GM13976 (cell line): ENCODE measurements around the gene CGB1.

Experiments used
- DNase-seq: peaks from one replicate; pipeline ENCODE4 v3.0.0; 2012; ENCODE audit warnings: low spot score
- in situ Hi-C: fragments of 300-500 bp; cut with MboI; formaldehyde crosslinking; loops from one replicate; pipeline ENCODE4 v1.12.0; 2022; ENCODE audit warnings: low sequenced_read_pairs, mixed read lengths, inconsistent platforms; ENCODE audit not compliant: unreplicated experiment
- TF ChIP-seq, protein P1 (sequence below): IDR thresholded peaks from 2 replicates; pipeline ENCODE4 v1.5.1; 2012; ENCODE audit warnings: borderline replicate concordance, mild to moderate bottlenecking; ENCODE audit not compliant: insufficient read depth; ENCODE audit errors: extremely low read depth, missing control alignments, control extremely low read depth

Gene CGB1

DNA sequence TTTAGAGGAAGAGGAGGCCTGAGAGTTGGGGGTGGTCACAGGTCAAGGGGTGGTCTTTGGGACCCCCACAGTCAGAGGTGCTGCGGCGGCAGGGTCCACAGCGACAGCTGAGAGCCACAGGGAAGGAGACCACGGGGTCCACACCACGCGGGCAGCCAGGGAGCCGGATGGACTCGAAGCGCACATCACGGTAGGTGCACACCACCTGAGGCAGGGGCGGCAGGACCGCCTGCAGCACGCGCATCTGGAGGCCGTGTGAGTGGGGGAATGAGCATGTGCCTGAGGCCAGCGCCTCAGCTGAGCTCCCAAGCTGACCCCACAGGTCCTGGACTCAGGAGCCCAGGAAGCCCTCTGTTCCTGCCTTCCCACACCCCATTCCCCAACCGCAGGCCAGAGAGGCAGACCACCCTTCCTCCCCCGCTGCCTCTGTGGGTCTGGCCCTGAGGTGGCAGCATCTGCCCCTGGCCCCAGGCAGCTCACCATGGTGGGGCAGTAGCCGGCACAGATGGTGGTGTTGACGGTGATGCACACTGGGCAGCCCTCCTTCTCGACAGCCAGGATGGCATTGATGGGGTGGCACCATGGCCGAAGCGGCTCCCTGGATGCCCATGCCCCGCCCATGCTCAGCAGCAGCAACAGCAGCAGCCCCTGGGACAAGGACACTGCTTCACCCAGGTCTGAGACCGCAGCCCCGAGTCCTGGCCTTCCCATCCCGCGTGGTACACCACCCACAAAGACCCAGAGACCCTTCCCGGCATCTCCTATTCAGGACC is 20.4 kb downstream of the CGB1 start:
- TF ChIP-seq, protein P1, sequence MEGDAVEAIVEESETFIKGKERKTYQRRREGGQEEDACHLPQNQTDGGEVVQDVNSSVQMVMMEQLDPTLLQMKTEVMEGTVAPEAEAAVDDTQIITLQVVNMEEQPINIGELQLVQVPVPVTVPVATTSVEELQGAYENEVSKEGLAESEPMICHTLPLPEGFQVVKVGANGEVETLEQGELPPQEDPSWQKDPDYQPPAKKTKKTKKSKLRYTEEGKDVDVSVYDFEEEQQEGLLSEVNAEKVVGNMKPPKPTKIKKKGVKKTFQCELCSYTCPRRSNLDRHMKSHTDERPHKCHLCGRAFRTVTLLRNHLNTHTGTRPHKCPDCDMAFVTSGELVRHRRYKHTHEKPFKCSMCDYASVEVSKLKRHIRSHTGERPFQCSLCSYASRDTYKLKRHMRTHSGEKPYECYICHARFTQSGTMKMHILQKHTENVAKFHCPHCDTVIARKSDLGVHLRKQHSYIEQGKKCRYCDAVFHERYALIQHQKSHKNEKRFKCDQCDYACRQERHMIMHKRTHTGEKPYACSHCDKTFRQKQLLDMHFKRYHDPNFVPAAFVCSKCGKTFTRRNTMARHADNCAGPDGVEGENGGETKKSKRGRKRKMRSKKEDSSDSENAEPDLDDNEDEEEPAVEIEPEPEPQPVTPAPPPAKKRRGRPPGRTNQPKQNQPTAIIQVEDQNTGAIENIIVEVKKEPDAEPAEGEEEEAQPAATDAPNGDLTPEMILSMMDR = no peak
- no peak for DNase-seq
- in situ Hi-C loops = no loop called here

DNA sequence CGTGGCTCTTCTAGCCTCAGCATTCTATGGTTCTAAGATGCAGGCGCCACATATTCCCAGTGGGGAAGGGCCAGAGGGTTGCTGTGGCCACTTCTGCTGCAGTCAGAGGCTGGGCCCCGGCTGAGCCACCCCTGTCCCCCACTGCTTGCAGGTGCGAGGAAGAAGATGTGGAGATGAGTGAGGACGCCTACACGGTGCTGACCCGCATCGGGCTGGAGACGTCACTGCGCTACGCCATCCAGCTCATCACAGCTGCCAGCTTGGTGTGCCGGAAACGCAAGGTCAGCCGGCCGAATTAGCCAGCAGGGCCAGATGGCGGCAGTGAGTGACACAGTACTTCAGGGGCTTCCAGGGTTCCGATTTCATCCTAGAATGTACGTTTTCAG is 21.8 kb downstream of the CGB1 start:
- no peak for DNase-seq
- in situ Hi-C loops = no loop called here
- TF ChIP-seq, protein P1 = no peak

DNA sequence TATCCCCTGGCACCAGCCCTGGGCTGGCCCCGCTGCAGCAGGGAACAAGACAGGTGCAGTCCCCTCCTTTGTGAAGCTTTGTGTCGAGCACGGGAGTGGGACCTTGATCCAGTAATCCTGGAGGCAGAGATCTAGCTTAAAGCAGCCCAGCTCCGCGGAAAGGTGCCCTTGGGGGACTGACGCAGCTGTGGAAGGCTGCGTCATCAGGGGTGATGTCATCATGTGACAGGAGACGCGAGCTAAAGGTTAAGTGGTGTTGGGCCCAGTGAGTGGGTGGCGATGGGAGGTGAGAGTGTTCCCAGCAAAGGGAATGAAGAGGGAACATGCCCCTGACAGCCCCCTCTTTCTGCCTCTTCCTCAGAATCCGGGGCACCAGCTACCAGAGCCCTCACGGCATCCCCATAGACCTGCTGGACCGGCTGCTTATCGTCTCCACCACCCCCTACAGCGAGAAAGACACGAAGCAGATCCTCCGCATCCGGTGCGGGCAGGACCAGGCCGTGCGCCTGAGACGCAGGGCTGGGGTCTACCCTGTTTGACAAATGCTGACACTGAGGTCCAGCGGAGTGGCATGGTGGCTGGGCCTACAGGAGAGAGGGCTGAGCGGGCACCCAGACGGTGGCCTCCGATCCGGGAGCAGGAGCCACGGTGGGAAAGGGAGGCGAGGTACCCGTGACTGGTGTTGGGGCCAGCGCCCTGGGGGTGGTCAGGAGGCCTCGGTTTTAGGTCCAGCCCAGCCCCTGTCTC is 22.4 kb downstream of the CGB1 start:
- TF ChIP-seq, protein P1 = no peak
- no peak for DNase-seq
- in situ Hi-C loops = no loop called here

GRCh38 chr19:49011194-49011593 is 25.5 kb downstream of the CGB1 start:
- in situ Hi-C loops = no loop called here
- DNase-seq = no peak
- TF ChIP-seq, protein P1 = no peak

DNA sequence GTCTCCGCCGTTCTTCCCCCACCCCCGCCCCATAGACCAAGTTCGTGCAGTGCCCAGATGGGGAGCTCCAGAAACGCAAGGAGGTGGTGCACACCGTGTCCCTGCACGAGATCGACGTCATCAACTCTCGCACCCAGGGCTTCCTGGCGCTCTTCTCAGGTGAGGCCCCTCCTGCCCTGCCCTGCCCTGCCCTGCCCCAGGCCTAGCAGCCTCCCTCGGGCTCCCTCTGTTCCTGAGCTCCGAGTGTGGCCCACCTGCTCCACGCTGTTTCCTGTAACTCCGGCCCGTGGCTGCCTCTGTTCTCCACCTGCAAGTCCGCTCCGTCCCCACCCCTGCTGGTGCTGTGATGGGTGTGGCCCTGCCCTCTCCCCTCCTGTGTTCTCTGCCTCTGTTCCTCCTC is 26.2 kb downstream of the CGB1 start:
- in situ Hi-C loops = no loop called here

DNA sequence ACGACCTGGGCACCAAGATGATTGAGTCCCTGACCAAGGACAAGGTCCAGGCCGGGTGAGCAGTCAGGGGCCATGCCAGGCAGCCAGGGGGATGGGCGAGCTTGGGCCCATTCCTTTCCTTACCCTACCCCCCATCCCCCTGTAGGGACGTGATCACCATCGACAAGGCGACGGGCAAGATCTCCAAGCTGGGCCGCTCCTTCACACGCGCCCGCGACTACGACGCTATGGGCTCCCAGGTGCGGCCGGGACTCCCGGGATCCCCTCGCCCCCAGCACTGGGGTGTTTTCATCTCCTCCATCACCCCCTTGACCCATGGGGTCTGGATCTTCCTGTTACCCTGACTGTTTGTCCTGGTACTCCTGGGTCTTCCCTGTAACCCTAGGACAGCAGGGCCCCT is 26.9 kb downstream of the CGB1 start:
- DNase-seq = peak; percentile 34
- TF ChIP-seq, protein P1 = no peak
- in situ Hi-C loops = no loop called here

More for the DNA sequence above, 26.2 kb downstream of the CGB1 start:
- DNase-seq = no peak
- TF ChIP-seq, protein P1 = no peak
